HL-60 (cell line): ENCODE data around the gene EGFR.

ENCODE experiments used
- DNase-seq, 2 experiments: peaks; one replicate each; pipeline ENCODE4 v3.0.0-alpha.2; 2010 to 2020; ENCODE audit warnings: low read depth in 1 of 2, low spot score in 1 of 2
- H3K27ac ChIP-seq: fragments of 250-450 bp; sonication (Bioruptor Pico); replicated peaks from 2 replicates; pipeline ENCODE4 v1.5.1; 2020; ENCODE audit warnings: mild to moderate bottlenecking, moderate library complexity
- H3K27me3 ChIP-seq: fragments of 250-450 bp; sonication (Bioruptor Pico); 2 replicates; pipeline ENCODE4 v1.5.1; 2021; ENCODE audit warnings: mild to moderate bottlenecking, moderate library complexity; ENCODE audit not compliant: insufficient read depth, poor library complexity, severe bottlenecking
- H3K4me3 ChIP-seq: replicated peaks from 2 replicates; pipeline ENCODE4 v1.5.1; 2011; ENCODE audit warnings: mild to moderate bottlenecking, control low read depth, low read length; ENCODE audit not compliant: insufficient read depth
- CTCF ChIP-seq: IDR thresholded peaks from one replicate; pipeline ENCODE4 v1.5.1; 2011; ENCODE audit warnings: low read length, control low read depth, inconsistent platforms; ENCODE audit not compliant: insufficient read depth
- GABPA ChIP-seq: IDR thresholded peaks from 2 replicates; pipeline ENCODE4 v1.6.1; 2012; ENCODE audit warnings: low read depth
- POLR2AphosphoS5 ChIP-seq: IDR thresholded peaks from 2 replicates; pipeline ENCODE4 v1.6.1; 2012; ENCODE audit warnings: low read depth
- REST ChIP-seq: IDR thresholded peaks from 2 replicates; pipeline ENCODE4 v1.6.1; 2012; ENCODE audit warnings: low read depth; ENCODE audit not compliant: insufficient replicate concordance
- SPI1 ChIP-seq: IDR thresholded peaks from 2 replicates; pipeline ENCODE4 v1.6.1; 2012; ENCODE audit warnings: low read depth, mild to moderate bottlenecking, borderline replicate concordance

EGFR gene

GRCh38 chr7:55021053-55021452 is 2.2 kb downstream of the EGFR start:
- H3K27ac ChIP-seq: no peak overlapping the region
- DNase-seq: no peak
- H3K27me3 ChIP-seq: peaks cover 36% of the 10 kb centered on the region
- TF ChIP-seq CTCF (no peak), SPI1 (no peak), REST (no peak), GABPA (no peak), POLR2AphosphoS5 (no peak)
- no peak overlapping the region for H3K4me3 ChIP-seq

- no peak overlapping the region for H3K27ac ChIP-seq
- no peak overlapping the region for H3K4me3 ChIP-seq
- no peak for TF ChIP-seq GABPA
- no peak for DNase-seq
- H3K27me3 ChIP-seq: peaks cover 27% of the 10 kb centered on the region
Measured at GRCh38 chr7:55022002-55022985, 3.5 kb downstream of the EGFR start.

- no peak overlapping the region for H3K27ac ChIP-seq
- H3K4me3 ChIP-seq: no peak overlapping the region
- H3K27me3 ChIP-seq: peaks cover 12% of the 10 kb centered on the region
- no peak for TF ChIP-seq SPI1
- no peak for TF ChIP-seq CTCF
- TF ChIP-seq REST: no peak
- no peak for TF ChIP-seq POLR2AphosphoS5
- TF ChIP-seq GABPA: no peak
- no peak for DNase-seq
Measured at GRCh38 chr7:55023841-55024505, 5.2 kb downstream of the EGFR start.

DNA sequence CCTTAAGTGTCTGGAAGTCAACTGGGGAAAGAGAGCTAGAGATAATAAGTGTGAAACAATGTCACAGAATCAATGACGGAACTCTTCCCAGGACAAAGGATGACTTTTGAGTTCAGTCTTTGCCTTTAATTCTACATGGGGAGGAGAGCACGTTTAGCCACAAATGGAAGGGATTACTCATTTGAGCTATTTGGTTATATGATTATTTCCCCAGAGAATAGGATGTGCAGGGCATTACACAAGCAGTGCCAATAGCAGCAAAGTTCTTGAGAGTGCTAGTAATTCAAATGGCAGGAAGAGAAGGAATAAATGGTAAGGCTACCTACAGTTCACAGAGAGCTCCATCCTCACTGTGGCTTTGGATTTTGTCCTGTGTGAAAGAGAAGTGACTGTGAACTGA is 6.0 kb downstream of the EGFR start:
- TF ChIP-seq REST (no peak), CTCF (no peak), POLR2AphosphoS5 (no peak), GABPA (no peak), SPI1 (no peak)

More for the DNA sequence above, 6.0 kb downstream of the EGFR start:
- no peak for DNase-seq
- Histone ChIP-seq H3K4me3 (no peak overlapping the region), H3K27me3 (peaks cover 9% of the 10 kb centered on the region), H3K27ac (no peak overlapping the region)
